Measurements from ENCODE around the gene MYH10. TPM values are rescaled to one million over a fixed set of nuclear protein-coding genes. Genes with fewer than 3 reads are reported as not detected.
A peak's percentile ranks its signal among the peaks of the same experiment; 100 is the strongest.

The MYH10 gene
- total RNA-seq, 4 donors from 2014 or later, result 29.3 to 50.0 (median 35.4) TPM

- Histone ChIP-seq H3K27me3 (no peaks in the 10 kb centered on the region), H3K4me3 (no peak overlapping the region), H3K27ac (no peak overlapping the region), H3K36me3 (no peaks in the 10 kb centered on the region), H3K9me3 (no peaks in the 10 kb centered on the region), H3K4me1 (no peaks in the 10 kb centered on the region)
- DNase-seq (ENCODE audit: low spot score in 2 of 2), result no peak
- TF ChIP-seq POLR2A (IDR thresholded peaks at IDR 0.05) (no peak), CTCF (IDR thresholded peaks at IDR 0.05) (no peak), EP300 (IDR thresholded peaks at IDR 0.05) (no peak)
- 88 to 90% methylated on average over 1 of the region's 1 CpG for WGBS, 2 donors
These were observed 9.2 kb upstream of the MYH10 start for GRCh38 chr17:8639709-8640108.

- Histone ChIP-seq H3K9me3 (no peaks in the 10 kb centered on the region), H3K27me3 (no peaks in the 10 kb centered on the region), H3K4me3 (no peak overlapping the region), H3K27ac (no peak overlapping the region), H3K4me1 (peaks cover 0 to 24% (median 3%) of the 10 kb centered on the region in 4 donors), H3K36me3 (no peaks in the 10 kb centered on the region)
- TF ChIP-seq POLR2A (IDR thresholded peaks at IDR 0.05) (no peak), EP300 (IDR thresholded peaks at IDR 0.05) (no peak), CTCF (IDR thresholded peaks at IDR 0.05) (no peak)
- WGBS, 2 donors, result 28 to 37% methylated on average over 3 of the region's 3 CpGs
- no peak for DNase-seq (ENCODE audit: low spot score in 2 of 2)
These were observed 1.5 kb upstream of the MYH10 start for GRCh38 chr17:8632061-8632460.

- peak overlapping the region in 3 of 4 donors; percentile 25 to 89 (median 77) for H3K27ac ChIP-seq
- TF ChIP-seq EP300 (IDR thresholded peaks at IDR 0.05) (no peak), POLR2A (IDR thresholded peaks at IDR 0.05) (no peak)
- no peaks in the 10 kb centered on the region for H3K9me3 ChIP-seq
These were observed 991 bp upstream of the MYH10 start for GRCh38 chr17:8631554-8631877.

DNA sequence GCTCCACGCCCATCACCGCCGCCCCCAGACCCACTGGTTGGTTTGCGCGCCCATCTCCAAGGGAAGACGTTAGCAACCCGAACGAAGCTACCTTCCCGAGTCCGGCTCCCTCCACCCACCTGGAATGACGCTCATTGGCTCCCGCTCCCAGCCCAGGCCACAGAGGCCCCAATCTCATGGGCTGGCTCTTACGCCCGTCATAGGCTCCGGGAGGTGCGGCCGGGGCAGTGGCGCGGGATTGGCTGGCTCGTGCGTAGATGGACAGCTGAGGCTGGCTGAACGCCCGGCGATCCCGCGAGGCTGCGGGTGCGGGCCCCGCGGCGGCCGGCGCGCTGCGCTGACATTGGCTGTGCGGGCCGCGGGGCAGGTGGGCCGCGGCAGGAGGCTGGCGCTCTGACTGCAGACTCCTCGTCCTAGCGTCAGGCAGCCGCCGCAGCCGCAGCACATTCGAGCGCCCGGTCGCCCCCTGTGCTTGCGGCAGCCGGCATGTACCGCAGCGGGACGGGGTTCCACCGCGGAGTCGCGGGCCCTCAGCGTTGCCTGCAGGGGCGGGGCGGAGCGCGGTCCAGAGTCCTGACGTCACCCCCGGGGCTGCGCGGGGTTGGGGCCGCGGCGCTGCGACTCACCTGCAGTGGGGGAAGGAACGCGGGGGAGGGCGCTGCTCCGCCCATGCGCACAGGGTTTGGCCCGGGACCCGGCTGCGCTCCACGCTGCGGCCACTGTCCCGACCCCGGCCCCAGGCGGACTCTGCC, 453 bp upstream of the MYH10 start:
- DNase-seq (ENCODE audit: low spot score in 2 of 2), result peak; percentile 92
- Histone ChIP-seq H3K4me1 (peaks cover 0 to 24% (median 3%) of the 10 kb centered on the region in 4 donors), H3K27ac (peak overlapping the region; percentile 25 to 89 (median 69)), H3K36me3 (no peaks in the 10 kb centered on the region), H3K4me3 (peak overlapping the region; percentile 62 to 82 (median 78)), H3K27me3 (no peaks in the 10 kb centered on the region), H3K9me3 (no peaks in the 10 kb centered on the region)
- peak in 1 of 2 donors; percentile 62 for TF ChIP-seq EP300 (IDR thresholded peaks at IDR 0.05)
- TF ChIP-seq POLR2A (IDR thresholded peaks at IDR 0.05), result peak in 1 of 2 donors; percentile 48
- TF ChIP-seq CTCF (IDR thresholded peaks at IDR 0.05), result peak in 4 of 5 experiments; percentile 8 to 35 (median 19)
- WGBS, 2 donors, result 0% methylated on average over 20 to 26 of the region's 85 CpGs

More at GRCh38 chr17:8631554-8631877, 991 bp upstream of the MYH10 start:
- no peak for DNase-seq (ENCODE audit: low spot score in 2 of 2)
- H3K4me3 ChIP-seq, result peak overlapping the region; percentile 62 to 82 (median 78)
- 2 to 3% methylated on average over 13 of the region's 13 CpGs for WGBS, 2 donors
- H3K27me3 ChIP-seq, result no peaks in the 10 kb centered on the region
- H3K36me3 ChIP-seq, result no peaks in the 10 kb centered on the region
- H3K4me1 ChIP-seq, result peaks cover 0 to 24% (median 3%) of the 10 kb centered on the region in 4 donors

- no peaks in the 10 kb centered on the region for H3K27me3 ChIP-seq
- TF ChIP-seq CTCF (IDR thresholded peaks at IDR 0.05) (no peak), EP300 (IDR thresholded peaks at IDR 0.05) (no peak), POLR2A (IDR thresholded peaks at IDR 0.05) (no peak)
- no peaks in the 10 kb centered on the region for H3K36me3 ChIP-seq
- WGBS, 2 donors, result 0% methylated on average over 25 to 68 of the region's 76 CpGs
- H3K27ac ChIP-seq, result peak overlapping the region; percentile 60 to 89 (median 76)
- peak overlapping the region; percentile 62 to 82 (median 78) for H3K4me3 ChIP-seq
- H3K4me1 ChIP-seq, result peaks cover 0 to 24% (median 3%) of the 10 kb centered on the region in 4 donors
- no peak for DNase-seq (ENCODE audit: low spot score in 2 of 2)
- H3K9me3 ChIP-seq, result no peaks in the 10 kb centered on the region
These were observed 926 bp downstream of the MYH10 start for GRCh38 chr17:8629371-8630226.
